ENCODE results near the gene IL22RA2. TPM values are rescaled to one million over a fixed set of nuclear protein-coding genes. Genes with fewer than 3 reads are reported as not detected.
"Not testable (repeated sequence)": the region's sequence is repeated elsewhere in the genome, so short reads cannot be mapped to it uniquely, and the experiment has no call there.

The IL22RA2 gene
- total RNA-seq, 2 experiments from 2014 or later, result not detected

DNA sequence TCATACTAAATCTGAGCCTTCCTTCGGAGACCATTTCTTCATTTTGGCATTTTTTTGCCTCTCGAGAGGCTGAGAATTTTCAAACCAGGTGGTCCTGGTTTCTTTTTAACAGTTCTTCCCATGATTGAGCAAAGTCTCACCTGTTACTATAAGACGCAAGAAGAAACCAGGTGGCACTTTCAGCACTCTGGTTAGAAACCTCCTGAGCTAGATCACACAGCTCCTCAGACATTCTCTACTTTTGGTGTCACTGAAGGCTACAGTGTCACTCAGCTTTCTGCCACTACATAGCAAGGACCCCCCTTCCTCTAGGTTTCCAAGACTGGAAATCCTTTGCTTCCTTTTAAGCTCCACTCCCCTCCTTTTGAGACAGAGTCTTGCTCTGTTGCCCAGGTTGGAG, 38.5 kb upstream of the IL22RA2 start:
- POLR2A ChIA-PET, result no interaction called here
- peaks cover 35% of the 10 kb centered on the region for H3K9me3 Mint-ChIP-seq
- H3K27me3 Mint-ChIP-seq, result no peaks in the 10 kb centered on the region
- H3K27ac Mint-ChIP-seq, result no peak overlapping the region
- peaks cover 22% of the 10 kb centered on the region for H3K4me1 Mint-ChIP-seq
- H3K4me3 Mint-ChIP-seq, result no peak overlapping the region
- H3K36me3 Mint-ChIP-seq (ENCODE audit: low read depth), result peaks cover 49% of the 10 kb centered on the region
- CTCF ChIA-PET, result interaction anchor here (1.7 kb wide), 1 partner anchor 14 kb away, joined by 4 read pairs; no protein-coding TSS in a partner anchor
- no peak for DNase-seq

DNA sequence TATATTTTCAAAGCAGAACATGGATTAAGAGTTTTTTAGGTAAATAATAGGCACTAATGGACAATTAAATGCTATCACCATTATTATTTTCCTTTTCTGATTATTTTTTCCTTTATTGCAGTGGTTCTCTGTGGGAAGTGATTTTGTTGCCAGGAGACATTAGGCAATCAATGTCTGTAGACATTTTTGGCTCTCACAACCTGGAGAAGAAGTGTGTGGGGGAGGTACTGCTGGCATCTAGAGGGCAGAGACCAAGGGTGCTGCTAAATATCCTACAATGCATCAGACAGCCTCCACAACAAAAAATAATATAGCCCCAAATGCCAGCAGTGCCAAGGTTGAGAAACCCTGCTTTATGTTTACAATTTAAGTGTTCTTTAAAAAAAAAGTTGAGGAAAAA, 37.5 kb upstream of the IL22RA2 start:
- peaks cover 37% of the 10 kb centered on the region for H3K9me3 Mint-ChIP-seq
- peaks cover 18% of the 10 kb centered on the region for H3K4me1 Mint-ChIP-seq
- H3K27me3 Mint-ChIP-seq, result no peaks in the 10 kb centered on the region
- no peak for DNase-seq
- H3K27ac Mint-ChIP-seq, result no peak overlapping the region
- ChIA-PET CTCF (no interaction called here), POLR2A (no interaction called here)
- H3K36me3 Mint-ChIP-seq (ENCODE audit: low read depth), result peaks cover 57% of the 10 kb centered on the region
- H3K4me3 Mint-ChIP-seq, result no peak overlapping the region

DNA sequence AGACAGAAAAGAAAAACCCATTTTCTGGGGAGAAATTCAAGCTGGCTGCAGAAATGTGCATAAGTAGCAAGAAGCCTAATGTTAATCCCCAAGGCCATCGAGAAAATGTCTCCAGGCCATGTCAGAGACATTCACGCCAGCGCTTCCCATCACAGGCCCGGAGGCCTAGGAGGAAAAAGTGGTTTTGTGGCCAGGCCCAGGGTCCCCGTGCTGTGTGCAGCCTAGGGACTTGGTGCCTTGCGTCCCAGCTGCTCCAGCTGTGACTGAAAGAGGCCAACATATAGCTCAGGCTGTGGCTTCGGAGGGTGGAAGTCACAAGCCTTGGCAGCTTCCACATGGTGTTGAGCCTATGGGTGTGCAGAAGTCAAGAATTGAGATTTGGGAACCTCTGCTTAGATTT, 34.8 kb upstream of the IL22RA2 start:
- peaks cover 35% of the 10 kb centered on the region for H3K9me3 Mint-ChIP-seq
- H3K4me1 Mint-ChIP-seq, result peaks cover 4% of the 10 kb centered on the region
- H3K36me3 Mint-ChIP-seq (ENCODE audit: low read depth), result peaks cover 69% of the 10 kb centered on the region
- no peak overlapping the region for H3K27ac Mint-ChIP-seq
- no peaks in the 10 kb centered on the region for H3K27me3 Mint-ChIP-seq
- CTCF ChIA-PET, result no interaction called here
- POLR2A ChIA-PET, result no interaction called here
- no peak overlapping the region for H3K4me3 Mint-ChIP-seq
- no peak for DNase-seq

DNA sequence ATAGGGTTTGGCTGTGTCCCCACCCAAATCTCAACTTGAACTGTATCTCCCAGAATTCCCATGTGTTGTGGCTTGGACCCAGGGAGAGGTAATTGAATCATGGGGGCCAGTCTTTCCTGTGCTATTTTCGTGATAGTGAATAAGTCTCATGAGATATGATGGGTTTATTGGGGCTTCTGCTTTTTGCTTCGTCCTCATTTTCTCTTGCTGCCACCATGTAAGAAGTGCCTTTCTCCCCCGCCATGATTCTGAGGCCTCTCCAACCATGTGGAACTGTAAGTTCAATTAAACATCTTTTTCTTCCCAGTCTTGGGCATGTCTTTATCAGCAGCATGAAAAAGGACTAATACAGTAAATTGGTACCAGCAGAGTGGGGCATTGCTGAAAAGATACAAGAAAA, 34.0 kb upstream of the IL22RA2 start:
- H3K4me3 Mint-ChIP-seq, H3K27me3 Mint-ChIP-seq, DNase-seq, CTCF ChIA-PET, H3K27ac Mint-ChIP-seq, POLR2A ChIA-PET, H3K4me1 Mint-ChIP-seq: not testable (repeated sequence)
- Mint-ChIP-seq H3K9me3 (peaks cover 31% of the 10 kb centered on the region), H3K36me3 (ENCODE audit: low read depth) (peaks cover 70% of the 10 kb centered on the region)

DNA sequence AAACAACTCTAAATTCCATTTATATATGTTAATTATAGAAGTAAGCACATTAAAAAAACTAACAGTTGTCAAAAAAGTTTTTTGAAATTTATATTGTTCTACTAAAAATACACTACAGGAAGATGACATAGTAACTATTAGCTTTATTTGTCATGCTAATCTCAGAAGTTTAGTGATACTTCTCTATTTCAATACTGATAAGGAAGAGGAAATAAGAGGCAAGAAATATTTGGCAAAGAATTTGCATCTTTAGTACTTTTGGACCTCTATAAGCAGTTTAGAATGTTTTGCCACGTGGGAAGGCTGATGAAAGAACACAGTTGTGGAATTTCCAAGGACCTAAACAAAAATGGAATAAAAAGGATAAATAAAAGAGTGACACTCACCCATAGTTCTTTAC, 33.1 kb upstream of the IL22RA2 start:
- Mint-ChIP-seq H3K9me3 (peaks cover 26% of the 10 kb centered on the region), H3K27me3 (no peaks in the 10 kb centered on the region), H3K4me1 (no peaks in the 10 kb centered on the region), H3K27ac (no peak overlapping the region), H3K36me3 (ENCODE audit: low read depth) (peaks cover 67% of the 10 kb centered on the region), H3K4me3 (no peak overlapping the region)
- no peak for DNase-seq
- POLR2A ChIA-PET, result no interaction called here
- CTCF ChIA-PET, result no interaction called here

DNA sequence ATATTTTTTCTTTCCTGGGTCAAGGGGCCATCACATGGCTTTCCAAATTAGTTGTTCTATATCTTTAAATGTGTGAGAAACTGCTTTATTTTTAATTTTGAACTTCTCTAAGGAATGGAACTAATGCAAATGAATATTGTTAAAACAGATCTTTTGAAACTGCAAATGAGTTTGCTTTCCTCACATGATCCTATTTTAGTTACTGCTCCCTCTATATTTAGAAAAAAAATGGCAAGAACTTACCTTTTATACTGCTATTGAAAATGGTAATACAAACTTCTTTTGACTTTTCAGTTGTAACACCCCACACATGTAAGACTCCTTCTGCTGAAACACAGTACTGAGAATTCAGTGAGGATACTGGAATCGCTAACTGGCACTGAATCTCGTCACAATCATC, 29.8 kb upstream of the IL22RA2 start:
- no peak overlapping the region for H3K27ac Mint-ChIP-seq
- ChIA-PET CTCF (no interaction called here), POLR2A (interaction anchor here (0.6 kb wide), 1 partner anchor 86 kb away, joined by 6 read pairs; no protein-coding TSS in a partner anchor)
- peaks cover 9% of the 10 kb centered on the region for H3K9me3 Mint-ChIP-seq
- H3K27me3 Mint-ChIP-seq, result no peaks in the 10 kb centered on the region
- no peak overlapping the region for H3K4me3 Mint-ChIP-seq
- peaks cover 58% of the 10 kb centered on the region for H3K36me3 Mint-ChIP-seq (ENCODE audit: low read depth)
- H3K4me1 Mint-ChIP-seq, result no peaks in the 10 kb centered on the region
- no peak for DNase-seq

DNA sequence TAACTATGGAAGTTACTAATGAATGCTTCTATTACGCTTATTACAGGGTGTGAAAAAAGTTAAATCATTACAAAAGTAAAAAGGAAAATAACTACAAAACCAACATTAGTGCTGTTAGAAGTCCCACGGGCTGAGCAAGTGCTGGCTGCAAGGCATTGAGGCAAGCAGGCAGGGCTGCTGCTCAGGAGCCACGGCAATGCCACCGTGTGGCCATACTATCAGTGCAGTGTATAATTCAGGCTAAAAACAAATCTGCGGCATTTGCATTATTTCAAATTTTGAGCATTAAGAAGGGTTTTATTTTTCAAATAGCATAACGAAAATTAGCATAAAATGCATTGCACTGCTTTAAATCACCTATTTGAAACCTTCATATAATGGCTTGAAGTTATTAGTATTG, 28.6 kb upstream of the IL22RA2 start:
- H3K4me3 Mint-ChIP-seq, result no peak overlapping the region
- no peak overlapping the region for H3K27ac Mint-ChIP-seq
- H3K9me3 Mint-ChIP-seq, result peaks cover 3% of the 10 kb centered on the region
- DNase-seq, result no peak
- H3K4me1 Mint-ChIP-seq, result no peaks in the 10 kb centered on the region
- no peaks in the 10 kb centered on the region for H3K27me3 Mint-ChIP-seq
- POLR2A ChIA-PET, result no interaction called here
- peaks cover 57% of the 10 kb centered on the region for H3K36me3 Mint-ChIP-seq (ENCODE audit: low read depth)
- CTCF ChIA-PET, result no interaction called here

DNA sequence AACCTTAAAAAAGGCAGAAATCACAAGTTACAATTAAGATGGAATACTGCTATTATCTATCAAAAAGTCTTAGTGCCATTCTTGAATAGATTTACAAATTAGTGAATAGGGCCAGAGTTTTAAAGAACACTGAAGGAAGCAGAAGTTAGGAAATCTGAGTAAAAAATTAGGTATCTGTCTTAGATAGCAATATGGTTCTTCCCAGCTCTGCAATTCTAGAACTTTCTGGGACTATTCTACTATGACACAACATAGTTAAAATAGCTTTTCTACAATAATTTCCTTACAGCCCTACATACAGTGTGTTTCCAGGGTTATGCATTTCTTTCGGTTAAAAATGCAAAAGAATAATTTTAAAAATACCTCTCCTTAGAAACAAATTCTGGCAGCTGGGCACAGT, 27.6 kb upstream of the IL22RA2 start:
- H3K4me1 Mint-ChIP-seq, result peaks cover 3% of the 10 kb centered on the region
- no peak overlapping the region for H3K4me3 Mint-ChIP-seq
- DNase-seq, result no peak
- peaks cover 53% of the 10 kb centered on the region for H3K36me3 Mint-ChIP-seq (ENCODE audit: low read depth)
- H3K27ac Mint-ChIP-seq, result no peak overlapping the region
- POLR2A ChIA-PET, result no interaction called here
- H3K9me3 Mint-ChIP-seq, result no peaks in the 10 kb centered on the region
- H3K27me3 Mint-ChIP-seq, result no peaks in the 10 kb centered on the region
- CTCF ChIA-PET, result interaction anchor here (0.5 to 1.4 kb wide), 2 partner anchors 31 to 333 kb away, joined by 3 to 4 read pairs; no protein-coding TSS in a partner anchor

DNA sequence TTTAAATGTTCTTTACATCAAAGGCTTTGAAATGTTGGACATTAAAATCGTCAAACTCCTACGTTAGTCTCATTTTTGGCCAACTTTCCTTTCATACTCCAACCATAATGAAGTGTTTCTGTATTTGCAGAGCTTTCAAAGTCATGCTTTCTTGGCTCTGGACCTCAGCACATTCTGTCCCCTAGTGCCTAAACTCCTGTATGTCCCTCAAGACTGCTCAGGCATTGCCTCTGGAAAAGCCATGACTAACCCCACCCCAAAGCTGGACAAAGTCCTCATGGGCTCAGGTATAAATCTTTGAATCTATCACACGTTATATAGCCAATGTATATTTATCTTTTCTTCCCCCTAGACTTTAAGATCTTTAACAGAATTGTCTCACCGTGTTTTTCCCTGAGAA, 26.8 kb upstream of the IL22RA2 start:
- DNase-seq, result no peak
- H3K9me3 Mint-ChIP-seq, result no peaks in the 10 kb centered on the region
- H3K27me3 Mint-ChIP-seq, result no peaks in the 10 kb centered on the region
- POLR2A ChIA-PET, result no interaction called here
- no peak overlapping the region for H3K4me3 Mint-ChIP-seq
- H3K36me3 Mint-ChIP-seq (ENCODE audit: low read depth), result peaks cover 48% of the 10 kb centered on the region
- H3K27ac Mint-ChIP-seq, result no peak overlapping the region
- peaks cover 4% of the 10 kb centered on the region for H3K4me1 Mint-ChIP-seq
- CTCF ChIA-PET, result interaction anchor here (1.4 kb wide), 1 partner anchor 32 kb away, joined by 3 read pairs; no protein-coding TSS in a partner anchor

DNA sequence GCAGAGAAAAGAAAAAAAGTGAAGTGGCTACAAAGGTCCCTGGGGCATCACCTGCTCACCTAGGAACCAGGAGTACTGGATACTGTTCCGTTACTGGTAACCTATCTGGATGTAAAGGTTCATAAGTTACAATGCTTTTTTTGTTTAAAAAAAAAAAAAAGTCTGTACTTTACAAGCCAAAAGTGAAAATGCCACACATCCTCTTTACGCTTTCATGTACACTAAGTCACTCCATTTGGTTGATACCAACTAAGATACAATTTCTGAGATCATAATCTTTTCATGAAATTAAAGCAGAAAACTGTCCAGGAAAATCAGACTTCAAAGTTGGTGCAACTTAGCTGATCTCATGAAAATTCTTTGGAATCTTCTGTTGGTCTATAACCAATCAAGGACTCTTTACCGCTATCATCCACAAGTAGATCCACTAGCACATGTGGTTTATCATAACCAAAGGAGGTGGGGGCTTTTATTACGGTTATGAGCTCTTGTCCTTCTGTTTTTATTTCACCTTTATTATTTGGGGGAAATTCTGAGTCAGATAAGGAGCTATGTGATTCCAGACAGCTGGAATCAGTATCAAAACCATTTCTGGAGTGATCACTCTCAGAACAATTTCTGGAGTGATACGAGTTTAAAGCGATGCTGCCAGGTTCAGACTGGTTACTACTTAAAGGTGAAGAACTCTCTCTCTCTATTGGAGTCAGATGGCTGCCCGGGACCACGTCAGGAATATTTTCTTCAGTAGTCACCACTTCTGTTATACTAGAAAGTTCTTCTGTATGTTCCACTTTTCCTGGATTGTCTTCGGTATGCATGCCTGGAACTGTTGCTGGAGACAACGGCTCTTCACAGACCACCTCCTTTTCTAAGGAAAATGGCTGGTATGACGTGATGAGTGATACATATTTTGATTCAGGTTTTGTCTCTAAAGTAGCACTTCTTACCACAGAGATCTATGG, 24.5 kb upstream of the IL22RA2 start:
- ChIA-PET CTCF (interaction anchor here (1.1 to 1.6 kb wide), 2 partner anchors 14 to 20 kb away, joined by 4 to 7 read pairs; no protein-coding TSS in a partner anchor), POLR2A (no interaction called here)
- no peak overlapping the region for H3K4me3 Mint-ChIP-seq
- no peaks in the 10 kb centered on the region for H3K27me3 Mint-ChIP-seq
- peaks cover 4% of the 10 kb centered on the region for H3K4me1 Mint-ChIP-seq
- DNase-seq, result no peak
- H3K9me3 Mint-ChIP-seq, result peaks cover 2% of the 10 kb centered on the region
- H3K36me3 Mint-ChIP-seq (ENCODE audit: low read depth), result peaks cover 29% of the 10 kb centered on the region
- no peak overlapping the region for H3K27ac Mint-ChIP-seq

DNA sequence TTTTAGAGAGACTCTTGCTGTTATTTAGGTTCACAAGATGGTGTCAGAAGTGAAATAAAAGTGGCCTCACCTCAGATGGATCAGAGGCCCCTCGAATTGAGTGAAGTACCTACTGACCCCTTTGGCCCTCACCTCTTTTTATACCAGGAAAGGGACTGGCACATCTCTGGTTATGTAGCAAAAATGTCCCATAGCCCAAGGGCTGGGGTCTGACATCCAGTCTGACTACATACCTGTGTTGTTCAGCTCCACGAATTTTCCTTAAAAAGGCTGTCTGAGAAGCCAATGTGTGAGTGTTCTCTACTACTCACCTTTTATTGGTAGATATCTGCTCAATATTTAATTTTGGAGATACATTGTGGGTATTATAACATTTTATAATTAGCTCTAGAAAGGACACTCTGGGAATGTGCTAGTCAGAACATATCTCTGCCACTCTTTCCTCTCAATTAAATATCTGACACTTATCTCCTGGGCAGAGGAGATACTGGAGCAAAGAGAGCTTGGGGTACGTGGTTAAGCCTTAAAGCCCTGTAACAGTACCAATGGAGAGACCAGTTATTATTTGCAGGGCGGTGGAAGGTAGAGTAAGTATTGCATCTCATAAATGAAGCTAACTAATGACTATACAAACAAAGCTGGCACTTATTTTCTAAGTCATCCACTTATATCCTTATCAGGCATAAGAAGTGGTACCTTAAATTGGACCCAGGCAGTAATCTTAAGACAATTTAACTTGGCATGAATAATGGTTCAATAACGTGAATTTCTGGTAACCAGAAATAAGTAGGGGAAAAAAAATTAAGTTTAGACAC, 20.0 kb upstream of the IL22RA2 start:
- peaks cover 13% of the 10 kb centered on the region for H3K36me3 Mint-ChIP-seq (ENCODE audit: low read depth)

DNA sequence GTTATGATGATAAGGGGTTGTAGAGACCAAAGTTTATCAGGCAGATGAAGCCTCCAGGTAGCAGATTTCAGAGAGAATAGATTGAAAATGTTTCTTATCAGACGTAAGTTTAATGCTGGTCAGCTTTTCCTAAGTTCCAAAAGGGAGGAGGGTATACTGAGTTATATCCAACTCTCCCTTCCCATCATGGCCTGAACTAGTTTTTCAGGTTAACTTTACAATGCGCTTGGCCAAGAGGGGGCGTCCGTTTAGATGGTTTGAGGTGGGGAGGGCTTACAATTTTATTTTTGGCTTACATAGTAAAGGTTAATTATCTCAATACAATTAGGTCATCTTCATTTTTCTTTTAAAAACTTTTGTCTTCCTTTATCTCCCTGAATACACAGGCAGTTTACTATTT, 19.4 kb upstream of the IL22RA2 start:
- peaks cover 19% of the 10 kb centered on the region for H3K9me3 Mint-ChIP-seq
- peaks cover 7% of the 10 kb centered on the region for H3K36me3 Mint-ChIP-seq (ENCODE audit: low read depth)
- H3K27ac Mint-ChIP-seq, result no peak overlapping the region
- CTCF ChIA-PET, result no interaction called here
- H3K4me3 Mint-ChIP-seq, result no peak overlapping the region
- peaks cover 4% of the 10 kb centered on the region for H3K4me1 Mint-ChIP-seq
- H3K27me3 Mint-ChIP-seq, result no peaks in the 10 kb centered on the region
- no peak for DNase-seq
- POLR2A ChIA-PET, result no interaction called here

More for the DNA sequence above, 20.0 kb upstream of the IL22RA2 start:
- H3K27ac Mint-ChIP-seq, result no peak overlapping the region
- H3K27me3 Mint-ChIP-seq, result no peaks in the 10 kb centered on the region
- peaks cover 4% of the 10 kb centered on the region for H3K4me1 Mint-ChIP-seq
- H3K4me3 Mint-ChIP-seq, result no peak overlapping the region
- no peak for DNase-seq
- ChIA-PET CTCF (no interaction called here), POLR2A (no interaction called here)
- peaks cover 18% of the 10 kb centered on the region for H3K9me3 Mint-ChIP-seq

DNA sequence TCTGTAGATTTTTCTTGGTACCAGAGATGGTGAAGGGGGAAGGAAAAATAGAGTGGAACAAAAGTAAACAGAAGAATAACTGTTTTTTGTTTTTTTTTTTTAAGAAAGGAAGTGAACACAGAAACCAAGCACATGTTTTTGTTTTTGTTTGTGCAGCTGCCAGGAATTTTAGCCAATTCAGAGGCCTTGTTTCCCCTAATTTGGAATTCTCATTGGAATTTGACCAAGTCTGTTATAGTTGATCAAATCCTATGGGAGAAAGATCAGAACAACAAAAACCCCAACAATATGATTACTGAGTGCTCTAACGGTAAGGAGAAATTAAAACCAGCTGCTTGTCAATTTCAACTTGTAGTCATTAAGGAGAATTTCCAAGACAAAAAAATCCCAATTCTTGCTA, 18.2 kb upstream of the IL22RA2 start:
- CTCF ChIA-PET, result interaction anchor here (1.3 to 1.5 kb wide), 2 partner anchors 25 to 94 kb away, joined by 3 to 4 read pairs; no protein-coding TSS in a partner anchor
- POLR2A ChIA-PET, result no interaction called here
- H3K9me3 Mint-ChIP-seq, result peaks cover 27% of the 10 kb centered on the region
- H3K4me3 Mint-ChIP-seq, result no peak overlapping the region
- H3K27ac Mint-ChIP-seq, result no peak overlapping the region
- peaks cover 3% of the 10 kb centered on the region for H3K36me3 Mint-ChIP-seq (ENCODE audit: low read depth)
- peaks cover 4% of the 10 kb centered on the region for H3K4me1 Mint-ChIP-seq
- H3K27me3 Mint-ChIP-seq, result no peaks in the 10 kb centered on the region
- no peak for DNase-seq
